ENCODE data around the gene CCKAR. TPM values are rescaled to one million over a fixed set of nuclear protein-coding genes. Genes with fewer than 3 reads are reported as not detected.

CCKAR gene
- total and polyA plus RNA-seq, 2 experiments from 2014 or later: not detected

GRCh38 chr4:26455571-26455970 is 34.7 kb downstream of the CCKAR start (continued):
- TF ChIP-seq ZNF462 (CRISPR knock-in tag; IDR thresholded peaks at IDR 0.05): no peak
- TF ChIP-seq EZH2phosphoT487 (IDR thresholded peaks at IDR 0.05; ENCODE audit: unreplicated experiment): no peak
- TF ChIP-seq CTCF (conservative IDR thresholded peaks at IDR 0.05; ENCODE audit: low read depth in 2 of 2): no peak
- no peak for TF ChIP-seq NANOG (IDR thresholded peaks at IDR 0.05; ENCODE audit: borderline replicate concordance)
- TF ChIP-seq STAT1 (IDR thresholded peaks at IDR 0.05; ENCODE audit: unreplicated experiment): no peak
- no peak for TF ChIP-seq ETS1 (IDR thresholded peaks at IDR 0.05)
- no peak for TF ChIP-seq REST (IDR thresholded peaks at IDR 0.05; ENCODE audit: unreplicated experiment)
- TF ChIP-seq ZNF114 (CRISPR knock-in tag; IDR thresholded peaks at IDR 0.05): no peak
- TF ChIP-seq CREB1 (CRISPR knock-in tag; IDR thresholded peaks at IDR 0.05; ENCODE audit: low read depth): no peak
- TF ChIP-seq ZNF331 (CRISPR knock-in tag; IDR thresholded peaks at IDR 0.05; ENCODE audit: low read depth): no peak
